Central memory CD8-positive, alpha-beta T cell (primary cell): ENCODE measurements around the gene SGPP1.
A peak's percentile ranks its signal among the peaks of the same experiment; 100 is the strongest.
"Not testable (repeated sequence)": the region's sequence is repeated elsewhere in the genome, so short reads cannot be mapped to it uniquely, and the experiment has no call there.

ENCODE experiments used
- ATAC-seq: fragments of 150-1000 bp; cut with Tn5 transposase; replicated peaks from 2 replicates; pipeline ENCODE4 v1.10.0; 2022; ENCODE audit warnings: mild to moderate bottlenecking, moderate FRiP score, moderate number of reproducible peaks; ENCODE audit not compliant: poor library complexity, severe bottlenecking; ENCODE audit errors: extremely low read depth
- DNase-seq, 2 donors: peaks; one replicate each; pipeline ENCODE4 v3.0.0; 2021; ENCODE audit warnings: low spot score in 2 of 2
- H3K27ac Mint-ChIP-seq: one replicate; pipeline ENCODE4 v1.8.0; 2022; ENCODE audit warnings: low read depth, mild to moderate bottlenecking, moderate library complexity, mixed read lengths
- H3K27me3 Mint-ChIP-seq: one replicate; pipeline ENCODE4 v1.8.0; 2022; ENCODE audit warnings: mixed read lengths
- H3K36me3 Mint-ChIP-seq: one replicate; pipeline ENCODE4 v1.8.0; 2022; ENCODE audit warnings: mild to moderate bottlenecking, moderate library complexity, mixed read lengths; ENCODE audit not compliant: insufficient read depth
- H3K4me1 Mint-ChIP-seq: one replicate; pipeline ENCODE4 v1.8.0; 2022; ENCODE audit warnings: mixed read lengths
- H3K4me3 Mint-ChIP-seq: one replicate; pipeline ENCODE4 v1.8.0; 2022; ENCODE audit warnings: mild to moderate bottlenecking, moderate library complexity, mixed read lengths
- H3K9me3 Mint-ChIP-seq: one replicate; pipeline ENCODE4 v1.8.0; 2022; ENCODE audit warnings: mixed read lengths

Gene SGPP1

GRCh38 chr14:63752449-63753169 is 24.7 kb upstream of the SGPP1 start:
- H3K4me1 Mint-ChIP-seq: no peaks in the 10 kb centered on the region
- H3K27ac Mint-ChIP-seq: no peak overlapping the region
- no peaks in the 10 kb centered on the region for H3K9me3 Mint-ChIP-seq
- ATAC-seq (no peak), DNase-seq (no peak)
- peaks cover 1% of the 10 kb centered on the region for H3K36me3 Mint-ChIP-seq
- no peak overlapping the region for H3K4me3 Mint-ChIP-seq
- no peaks in the 10 kb centered on the region for H3K27me3 Mint-ChIP-seq

DNA sequence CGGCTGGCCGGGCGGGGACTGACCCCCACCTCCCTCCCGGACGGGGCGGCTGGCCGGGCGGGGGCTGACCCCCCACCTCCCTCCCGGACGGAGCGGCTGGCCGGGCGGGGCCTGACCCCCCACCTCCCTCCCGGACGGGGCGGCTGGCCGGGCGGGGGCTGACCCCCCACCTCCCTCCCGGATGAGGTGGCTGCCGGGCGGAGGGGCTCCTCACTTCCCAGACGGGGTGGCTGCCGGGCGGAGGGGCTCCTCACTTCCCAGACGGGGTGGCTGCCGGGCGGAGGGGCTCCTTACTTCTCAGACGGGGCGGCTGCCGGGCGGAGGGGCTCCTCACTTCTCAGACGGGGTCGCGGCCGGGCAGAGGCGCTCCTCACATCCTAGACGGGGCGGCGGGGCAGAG is 23.2 kb upstream of the SGPP1 start:
- not testable (repeated sequence) for H3K36me3 Mint-ChIP-seq, ATAC-seq, H3K27me3 Mint-ChIP-seq, H3K4me1 Mint-ChIP-seq, DNase-seq, H3K4me3 Mint-ChIP-seq, H3K27ac Mint-ChIP-seq, H3K9me3 Mint-ChIP-seq

GRCh38 chr14:63747846-63748245 is 20.0 kb upstream of the SGPP1 start:
- Mint-ChIP-seq H3K36me3 (no peaks in the 10 kb centered on the region), H3K9me3 (no peaks in the 10 kb centered on the region), H3K27me3 (no peaks in the 10 kb centered on the region), H3K27ac (no peak overlapping the region), H3K4me3 (no peak overlapping the region), H3K4me1 (peaks cover 6% of the 10 kb centered on the region)
- DNase-seq (no peak), ATAC-seq (no peak)

DNA sequence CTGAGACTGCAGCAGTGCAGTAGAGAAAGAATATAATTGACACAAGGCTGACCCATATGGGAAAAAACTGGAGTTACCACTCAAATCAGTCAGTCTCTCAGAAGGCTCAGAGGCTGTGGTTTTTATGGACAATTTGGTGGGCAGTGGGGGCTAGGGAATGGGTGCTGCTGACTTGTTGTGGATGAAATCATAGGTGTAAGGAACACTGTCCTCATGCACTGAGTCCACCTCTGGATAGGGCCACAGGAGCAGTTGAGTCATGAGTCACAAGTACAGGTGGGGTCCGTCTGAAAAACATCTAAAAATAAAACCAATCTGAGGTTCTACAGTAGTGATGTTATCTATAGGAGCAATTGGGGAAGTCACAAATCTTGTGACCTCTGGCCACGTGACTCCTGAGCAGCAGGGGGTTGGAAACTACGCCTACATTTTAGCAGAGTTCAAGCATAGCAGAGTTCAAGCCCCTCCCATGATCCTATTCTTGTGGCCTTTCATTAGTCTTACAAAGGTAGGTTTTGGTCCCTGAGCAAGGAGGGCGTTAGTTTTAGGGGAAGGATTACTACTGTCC is 18.1 kb upstream of the SGPP1 start:
- peaks cover 6% of the 10 kb centered on the region for H3K4me1 Mint-ChIP-seq
- H3K27ac Mint-ChIP-seq: peak overlapping the region; percentile 4
- H3K9me3 Mint-ChIP-seq: no peaks in the 10 kb centered on the region
- ATAC-seq: peak; percentile 43
- no peak for DNase-seq
- H3K27me3 Mint-ChIP-seq: no peaks in the 10 kb centered on the region
- no peak overlapping the region for H3K4me3 Mint-ChIP-seq
- no peaks in the 10 kb centered on the region for H3K36me3 Mint-ChIP-seq

- ATAC-seq: no peak
- H3K4me3 Mint-ChIP-seq: no peak overlapping the region
- no peaks in the 10 kb centered on the region for H3K36me3 Mint-ChIP-seq
- no peak for DNase-seq
- H3K9me3 Mint-ChIP-seq: no peaks in the 10 kb centered on the region
- peaks cover 6% of the 10 kb centered on the region for H3K4me1 Mint-ChIP-seq
- peak overlapping the region; percentile 19 for H3K27ac Mint-ChIP-seq
- H3K27me3 Mint-ChIP-seq: no peaks in the 10 kb centered on the region
Observed at GRCh38 chr14:63745272-63745671, 17.4 kb upstream of the SGPP1 start.

GRCh38 chr14:63737582-63738006 is 9.7 kb upstream of the SGPP1 start:
- no peaks in the 10 kb centered on the region for H3K27me3 Mint-ChIP-seq
- H3K4me1 Mint-ChIP-seq: peaks cover 12% of the 10 kb centered on the region
- ATAC-seq (no peak), DNase-seq (no peak)
- no peaks in the 10 kb centered on the region for H3K36me3 Mint-ChIP-seq
- H3K27ac Mint-ChIP-seq: no peak overlapping the region
- peak overlapping the region; percentile 40 for H3K4me3 Mint-ChIP-seq
- H3K9me3 Mint-ChIP-seq: no peaks in the 10 kb centered on the region

GRCh38 chr14:63735720-63736119 is 7.9 kb upstream of the SGPP1 start:
- Mint-ChIP-seq H3K4me1 (peaks cover 12% of the 10 kb centered on the region), H3K4me3 (no peak overlapping the region), H3K9me3 (no peaks in the 10 kb centered on the region), H3K36me3 (no peaks in the 10 kb centered on the region), H3K27me3 (no peaks in the 10 kb centered on the region), H3K27ac (no peak overlapping the region)
- DNase-seq (no peak), ATAC-seq (no peak)

GRCh38 chr14:63730659-63731058 is 2.8 kb upstream of the SGPP1 start:
- Mint-ChIP-seq H3K4me1 (peaks cover 27% of the 10 kb centered on the region), H3K27me3 (no peaks in the 10 kb centered on the region), H3K27ac (no peak overlapping the region), H3K36me3 (peaks cover 10% of the 10 kb centered on the region), H3K4me3 (no peak overlapping the region), H3K9me3 (no peaks in the 10 kb centered on the region)
- DNase-seq: no peak
- no peak for ATAC-seq

GRCh38 chr14:63727231-63727735 is 582 bp downstream of the SGPP1 start:
- ATAC-seq: peak; percentile 31
- Mint-ChIP-seq H3K27ac (peak overlapping the region; percentile 99), H3K4me3 (peak overlapping the region; percentile 99), H3K9me3 (no peaks in the 10 kb centered on the region), H3K36me3 (peaks cover 11% of the 10 kb centered on the region), H3K27me3 (no peaks in the 10 kb centered on the region), H3K4me1 (peaks cover 42% of the 10 kb centered on the region)
- no peak for DNase-seq

GRCh38 chr14:63726499-63726898 is 1.4 kb downstream of the SGPP1 start:
- Mint-ChIP-seq H3K27me3 (no peaks in the 10 kb centered on the region), H3K4me1 (peaks cover 42% of the 10 kb centered on the region), H3K4me3 (peak overlapping the region; percentile 99), H3K9me3 (no peaks in the 10 kb centered on the region), H3K36me3 (peaks cover 11% of the 10 kb centered on the region), H3K27ac (peak overlapping the region; percentile 99)
- no peak for ATAC-seq
- no peak for DNase-seq

DNA sequence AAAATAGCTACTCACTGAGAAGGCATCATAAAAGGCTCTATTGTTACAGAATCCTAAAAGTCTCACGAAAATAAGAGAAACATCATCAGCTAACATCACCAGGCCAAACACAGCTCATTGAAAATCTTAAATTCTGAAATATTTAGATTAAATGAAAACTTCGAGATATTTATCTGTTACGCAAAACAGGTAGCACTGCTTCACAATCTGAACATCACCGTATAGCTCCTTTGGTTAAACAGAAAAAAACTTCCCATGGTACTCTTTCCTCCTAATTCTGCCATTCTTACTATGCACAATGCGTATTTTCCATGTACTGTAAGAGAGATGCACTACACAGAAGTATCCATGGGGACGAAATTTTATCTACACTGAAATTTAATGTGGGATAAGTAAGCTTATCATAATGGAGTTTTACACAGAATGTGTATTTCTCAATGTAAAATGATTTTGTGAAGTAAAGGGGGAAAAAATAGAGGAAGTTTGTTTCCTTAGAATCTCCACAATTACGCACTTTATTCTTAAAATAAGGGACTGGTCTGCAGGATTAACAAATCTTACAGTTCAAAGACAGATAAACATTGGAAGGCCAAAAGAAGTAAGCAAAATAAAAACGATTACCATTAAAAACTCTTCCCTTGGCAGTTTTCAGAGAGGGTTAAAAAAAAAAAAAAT is 1.9 kb downstream of the SGPP1 start:
- peaks cover 42% of the 10 kb centered on the region for H3K4me1 Mint-ChIP-seq
- H3K36me3 Mint-ChIP-seq: peaks cover 11% of the 10 kb centered on the region
- peak overlapping the region; percentile 99 for H3K4me3 Mint-ChIP-seq
- no peak for DNase-seq
- ATAC-seq: no peak
- H3K9me3 Mint-ChIP-seq: no peaks in the 10 kb centered on the region
- peak overlapping the region; percentile 99 for H3K27ac Mint-ChIP-seq
- H3K27me3 Mint-ChIP-seq: no peaks in the 10 kb centered on the region

DNA sequence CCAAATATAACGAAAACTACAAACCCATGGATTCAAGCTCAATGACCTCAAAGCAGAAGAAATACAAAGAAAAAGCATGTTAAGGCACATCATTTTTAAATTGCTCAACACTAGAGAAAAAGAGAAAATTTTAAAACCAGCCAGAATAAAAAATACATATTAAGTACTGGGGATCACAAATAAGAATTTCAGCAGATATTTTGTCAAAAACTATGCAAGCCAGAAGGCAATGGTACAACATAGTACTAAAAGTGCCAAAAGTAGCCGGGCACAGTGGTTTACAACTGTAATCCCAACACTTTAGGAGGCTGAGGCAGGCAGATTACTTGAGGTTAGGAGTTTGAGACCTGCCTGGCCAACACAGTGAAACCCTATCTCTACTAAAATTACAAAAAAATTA is 10.2 kb downstream of the SGPP1 start:
- peaks cover 11% of the 10 kb centered on the region for H3K36me3 Mint-ChIP-seq
- ATAC-seq: no peak
- no peaks in the 10 kb centered on the region for H3K9me3 Mint-ChIP-seq
- no peaks in the 10 kb centered on the region for H3K27me3 Mint-ChIP-seq
- H3K4me1 Mint-ChIP-seq: peaks cover 24% of the 10 kb centered on the region
- no peak for DNase-seq
- H3K4me3 Mint-ChIP-seq: no peak overlapping the region
- H3K27ac Mint-ChIP-seq: no peak overlapping the region

DNA sequence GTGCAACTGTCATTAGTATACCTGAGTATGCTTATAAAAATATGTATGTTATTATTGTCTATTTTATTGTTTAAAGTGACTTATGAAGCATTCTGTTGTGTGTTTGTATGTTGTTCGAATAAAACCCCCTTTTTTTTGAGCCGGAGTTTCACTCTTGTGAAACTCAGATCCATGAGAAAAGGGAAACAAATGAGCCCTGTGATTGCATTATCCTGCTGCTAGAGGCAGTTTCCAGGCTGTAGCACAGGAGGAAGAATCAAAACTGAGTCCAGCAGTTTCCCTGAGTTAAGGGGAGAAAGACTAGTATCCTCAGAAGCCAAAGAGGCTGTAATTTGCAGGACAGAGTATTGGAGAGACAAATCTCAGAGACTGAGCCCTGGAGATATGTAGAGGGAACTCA is 12.5 kb downstream of the SGPP1 start:
- Mint-ChIP-seq H3K4me3 (no peak overlapping the region), H3K4me1 (peaks cover 29% of the 10 kb centered on the region), H3K27me3 (no peaks in the 10 kb centered on the region), H3K27ac (no peak overlapping the region), H3K9me3 (no peaks in the 10 kb centered on the region), H3K36me3 (peaks cover 11% of the 10 kb centered on the region)
- DNase-seq (no peak), ATAC-seq (no peak)
